ENCODE results near the gene ZBTB4. TPM values are rescaled to one million over a fixed set of nuclear protein-coding genes. Genes with fewer than 3 reads are reported as not detected.
A peak's percentile ranks its signal among the peaks of the same experiment; 100 is the strongest.

ZBTB4 gene
- total and polyA plus RNA-seq, 12 donors = 17.8 to 80.1 (median 68.2) TPM

GRCh38 chr17:7462474-7463371 lies 16.7 kb downstream of the ZBTB4 start:
- DNase-seq (no peak), ATAC-seq (peak in 1 of 8 donors; percentile 17)
- peaks cover 8 to 24% (median 20%) of the 10 kb centered on the region in 9 donors for H3K4me1 ChIP-seq
- no peak overlapping the region for H3K4me3 ChIP-seq
- peaks cover 0 to 58% (median 7%) of the 10 kb centered on the region in 9 donors for H3K36me3 ChIP-seq
- WGBS, 2 donors = 92% methylated on average over 43 to 44 of the region's 44 CpGs
- intact Hi-C loops (cut with DNase I) = no loop called here
- TF ChIP-seq CTCF (IDR thresholded peaks at IDR 0.05) = no peak
- no peaks in the 10 kb centered on the region for H3K9me3 ChIP-seq
- no peaks in the 10 kb centered on the region for H3K27me3 ChIP-seq
- H3K27ac ChIP-seq = no peak overlapping the region

DNA sequence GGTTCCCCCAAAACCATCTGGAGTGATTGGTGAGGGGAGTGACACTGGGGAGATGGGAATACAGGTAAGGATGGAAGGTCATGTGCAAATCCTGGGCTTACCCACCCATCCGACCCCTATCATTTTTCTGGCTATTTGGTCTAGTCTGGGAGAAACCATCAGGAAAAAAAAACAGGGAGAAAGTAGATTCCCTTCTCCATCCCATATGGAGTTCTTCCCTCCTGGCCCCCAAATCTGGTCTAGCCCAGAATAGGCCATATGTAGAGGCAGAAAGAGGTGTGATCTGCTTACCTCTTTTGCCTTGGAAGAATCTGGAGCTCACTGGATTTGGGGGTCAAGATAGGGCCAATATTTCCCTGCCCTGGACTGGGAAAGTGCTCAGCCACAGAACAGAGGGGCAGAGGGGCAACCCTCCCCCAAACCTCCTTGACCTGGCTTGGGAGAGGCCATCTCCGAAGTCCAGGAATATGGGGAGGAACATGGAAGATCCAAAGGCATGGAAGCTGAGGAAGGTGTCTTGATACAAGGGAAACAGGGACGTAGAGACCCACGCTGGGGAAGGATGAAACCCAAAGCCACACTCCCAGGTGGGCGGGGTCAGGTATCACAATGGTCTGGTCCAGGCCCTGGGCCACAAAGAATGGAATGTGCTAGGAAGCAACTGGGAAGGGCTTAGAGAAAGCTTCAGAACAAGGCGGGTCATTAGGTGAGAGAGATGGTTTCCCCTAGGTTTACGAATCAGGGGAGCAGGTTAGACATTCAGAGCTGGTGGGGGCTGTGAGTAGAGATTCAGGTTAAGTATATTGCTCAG lies 18.4 kb downstream of the ZBTB4 start:
- Histone ChIP-seq H3K4me3 (no peak overlapping the region), H3K4me1 (peaks cover 3 to 17% (median 7%) of the 10 kb centered on the region in 9 donors), H3K27me3 (no peaks in the 10 kb centered on the region), H3K9me3 (no peaks in the 10 kb centered on the region), H3K27ac (no peak overlapping the region), H3K36me3 (peaks cover 0 to 48% (median 7%) of the 10 kb centered on the region in 9 donors)
- 94% methylated on average over 7 of the region's 7 CpGs for WGBS, 2 donors
- intact Hi-C loops (cut with DNase I) = no loop called here
- DNase-seq = no peak
- TF ChIP-seq CTCF (IDR thresholded peaks at IDR 0.05) = no peak
- no peak for ATAC-seq

GRCh38 chr17:7459961-7460545 lies 19.4 kb downstream of the ZBTB4 start:
- DNase-seq = no peak
- H3K9me3 ChIP-seq = no peaks in the 10 kb centered on the region
- peaks cover 0 to 38% (median 7%) of the 10 kb centered on the region in 9 donors for H3K36me3 ChIP-seq
- H3K27me3 ChIP-seq = no peaks in the 10 kb centered on the region
- H3K4me3 ChIP-seq = no peak overlapping the region
- intact Hi-C loops (cut with DNase I) = no loop called here
- ATAC-seq = no peak
- TF ChIP-seq CTCF (IDR thresholded peaks at IDR 0.05) = no peak
- peak overlapping the region in 1 of 10 donors; percentile 23 for H3K27ac ChIP-seq
- WGBS, 2 donors = 77 to 82% methylated on average over 3 of the region's 3 CpGs
- H3K4me1 ChIP-seq = peaks cover 0 to 13% (median 0%) of the 10 kb centered on the region in 9 donors

DNA sequence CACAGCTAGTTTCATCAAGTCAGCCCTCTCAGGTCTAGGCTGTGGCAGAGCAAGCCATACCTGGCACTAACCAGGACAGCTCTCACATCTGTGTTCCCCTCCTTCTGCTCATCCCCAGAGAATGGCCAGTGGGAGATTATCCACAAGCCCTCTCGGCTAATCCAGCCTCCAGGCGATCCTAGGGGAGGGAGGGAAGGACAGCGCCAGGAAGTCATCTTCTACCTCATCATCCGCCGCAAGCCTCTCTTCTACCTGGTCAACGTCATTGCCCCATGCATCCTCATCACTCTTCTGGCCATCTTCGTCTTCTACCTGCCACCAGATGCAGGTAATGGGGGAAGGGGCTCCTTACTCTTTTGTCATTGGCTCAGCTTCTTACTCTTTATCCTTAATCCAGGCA lies 31.0 kb downstream of the ZBTB4 start:
- Histone ChIP-seq H3K9me3 (no peaks in the 10 kb centered on the region), H3K4me1 (peaks cover 6 to 28% (median 23%) of the 10 kb centered on the region in 9 donors), H3K4me3 (no peak overlapping the region), H3K27ac (no peak overlapping the region), H3K36me3 (no peaks in the 10 kb centered on the region), H3K27me3 (peaks cover 0 to 45% (median 0%) of the 10 kb centered on the region in 7 donors)
- DNase-seq = no peak
- 83 to 88% methylated on average over 7 of the region's 7 CpGs for WGBS, 2 donors
- no peak for TF ChIP-seq CTCF (IDR thresholded peaks at IDR 0.05)
- ATAC-seq = no peak
- intact Hi-C loops (cut with DNase I) = no loop called here

All from heart right ventricle (tissue), 16 donors.